GM13976 (cell line): Measurements from ENCODE around the gene N4BP2L2.

Source experiments
- DNase-seq: peaks from one replicate; pipeline ENCODE4 v3.0.0; 2012; ENCODE audit warnings: low spot score
- in situ Hi-C: fragments of 300-500 bp; cut with MboI; formaldehyde crosslinking; loops from one replicate; pipeline ENCODE4 v1.12.0; 2022; ENCODE audit warnings: low sequenced_read_pairs, mixed read lengths, inconsistent platforms; ENCODE audit not compliant: unreplicated experiment
- TF ChIP-seq, protein P1 (sequence below): IDR thresholded peaks from 2 replicates; pipeline ENCODE4 v1.5.1; 2012; ENCODE audit warnings: borderline replicate concordance, mild to moderate bottlenecking; ENCODE audit not compliant: insufficient read depth; ENCODE audit errors: extremely low read depth, missing control alignments, control extremely low read depth

Gene N4BP2L2

DNA sequence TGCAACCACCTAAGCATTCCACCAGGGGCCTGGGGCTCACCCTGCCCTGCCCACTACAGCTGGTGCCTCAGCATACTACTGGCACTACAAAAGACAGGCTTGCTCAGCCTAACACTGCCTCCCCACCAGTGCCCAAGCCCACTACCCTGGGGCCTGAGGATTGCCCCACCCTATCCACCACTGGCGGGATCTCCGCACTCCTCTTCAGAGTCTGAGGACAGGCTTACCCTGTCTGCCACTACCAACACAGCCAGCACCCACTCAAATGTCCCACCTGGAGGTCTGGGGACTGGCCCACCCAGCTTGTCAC, 83.0 kb downstream of the N4BP2L2 start:
- TF ChIP-seq, protein P1, sequence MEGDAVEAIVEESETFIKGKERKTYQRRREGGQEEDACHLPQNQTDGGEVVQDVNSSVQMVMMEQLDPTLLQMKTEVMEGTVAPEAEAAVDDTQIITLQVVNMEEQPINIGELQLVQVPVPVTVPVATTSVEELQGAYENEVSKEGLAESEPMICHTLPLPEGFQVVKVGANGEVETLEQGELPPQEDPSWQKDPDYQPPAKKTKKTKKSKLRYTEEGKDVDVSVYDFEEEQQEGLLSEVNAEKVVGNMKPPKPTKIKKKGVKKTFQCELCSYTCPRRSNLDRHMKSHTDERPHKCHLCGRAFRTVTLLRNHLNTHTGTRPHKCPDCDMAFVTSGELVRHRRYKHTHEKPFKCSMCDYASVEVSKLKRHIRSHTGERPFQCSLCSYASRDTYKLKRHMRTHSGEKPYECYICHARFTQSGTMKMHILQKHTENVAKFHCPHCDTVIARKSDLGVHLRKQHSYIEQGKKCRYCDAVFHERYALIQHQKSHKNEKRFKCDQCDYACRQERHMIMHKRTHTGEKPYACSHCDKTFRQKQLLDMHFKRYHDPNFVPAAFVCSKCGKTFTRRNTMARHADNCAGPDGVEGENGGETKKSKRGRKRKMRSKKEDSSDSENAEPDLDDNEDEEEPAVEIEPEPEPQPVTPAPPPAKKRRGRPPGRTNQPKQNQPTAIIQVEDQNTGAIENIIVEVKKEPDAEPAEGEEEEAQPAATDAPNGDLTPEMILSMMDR, result no peak
- in situ Hi-C loops, result no loop called here
- no peak for DNase-seq

DNA sequence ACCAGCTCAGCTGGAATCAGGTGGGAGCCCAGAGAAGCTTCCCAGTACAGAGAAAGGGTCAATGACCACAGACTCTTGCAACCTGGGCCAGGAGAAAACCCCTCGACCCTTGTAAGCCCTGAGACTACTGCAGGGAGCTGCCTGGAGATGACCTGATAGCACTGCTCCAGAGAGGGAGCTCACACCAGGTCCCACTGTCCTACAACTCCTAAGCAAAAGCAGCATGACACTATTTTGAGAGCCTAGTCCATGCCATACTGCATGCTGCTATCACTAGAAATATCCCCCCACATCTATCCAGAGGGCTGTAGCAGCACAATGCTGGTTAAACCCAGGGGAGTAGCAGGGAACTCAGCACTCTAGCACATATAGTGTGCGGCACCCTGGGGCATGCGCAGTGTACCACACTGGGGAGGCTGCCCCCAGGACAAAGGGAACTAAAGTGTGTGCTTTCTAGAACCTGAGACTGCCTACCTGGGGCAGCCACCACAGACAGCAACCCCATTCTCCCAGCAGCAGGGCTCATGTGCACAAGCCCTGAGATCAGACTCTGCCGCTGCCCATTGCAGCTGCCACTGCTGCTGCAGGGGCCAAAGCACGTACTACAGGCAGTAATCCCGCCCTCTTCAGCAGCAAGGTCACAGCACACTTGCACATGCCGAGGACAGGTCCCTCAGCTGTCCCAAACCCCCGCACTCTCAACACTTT, 83.6 kb downstream of the N4BP2L2 start:
- in situ Hi-C loops, result no loop called here
- no peak for DNase-seq

DNA sequence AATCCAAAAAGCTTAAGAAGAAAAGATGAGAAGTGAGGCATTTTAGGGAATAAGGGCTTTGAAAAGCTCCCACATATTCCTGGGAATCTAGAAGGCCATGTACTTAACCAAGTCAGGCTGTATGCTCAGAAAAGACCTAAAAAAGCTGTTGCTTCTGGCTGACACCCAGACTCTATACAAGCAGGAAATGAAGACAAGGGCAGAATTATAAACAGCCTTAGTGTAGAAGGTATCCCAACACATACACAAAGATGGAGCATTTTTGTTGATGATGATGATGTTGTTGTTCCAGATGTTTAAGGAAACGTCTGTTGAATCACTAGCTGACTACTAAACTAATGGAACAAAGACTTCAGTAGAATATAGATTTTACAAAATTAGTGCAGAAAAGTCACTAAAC, 84.6 kb downstream of the N4BP2L2 start:
- in situ Hi-C loops, result no loop called here
- no peak for DNase-seq
- TF ChIP-seq, protein P1, result no peak

More for the DNA sequence above, 83.6 kb downstream of the N4BP2L2 start:
- TF ChIP-seq, protein P1, result no peak

DNA sequence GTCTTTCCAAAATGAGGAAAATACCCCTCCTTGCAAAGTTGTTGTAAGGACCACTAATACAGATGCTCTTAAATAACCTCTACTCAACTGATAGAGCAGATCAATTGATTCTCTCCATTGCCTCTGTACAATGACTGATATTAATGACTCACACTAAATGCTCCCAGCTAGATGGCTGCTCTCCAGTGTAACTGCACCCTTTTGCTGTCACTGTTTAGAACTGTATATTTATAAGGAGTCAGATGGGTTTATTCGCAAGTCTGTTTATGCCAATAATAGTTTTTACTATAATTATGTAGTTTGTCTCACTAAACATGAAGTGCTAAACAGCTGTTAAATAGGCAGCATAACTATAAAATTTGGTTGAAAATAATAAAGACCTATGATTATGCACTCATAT, 89.6 kb downstream of the N4BP2L2 start:
- TF ChIP-seq, protein P1, result no peak
- in situ Hi-C loops, result no loop called here
- no peak for DNase-seq

DNA sequence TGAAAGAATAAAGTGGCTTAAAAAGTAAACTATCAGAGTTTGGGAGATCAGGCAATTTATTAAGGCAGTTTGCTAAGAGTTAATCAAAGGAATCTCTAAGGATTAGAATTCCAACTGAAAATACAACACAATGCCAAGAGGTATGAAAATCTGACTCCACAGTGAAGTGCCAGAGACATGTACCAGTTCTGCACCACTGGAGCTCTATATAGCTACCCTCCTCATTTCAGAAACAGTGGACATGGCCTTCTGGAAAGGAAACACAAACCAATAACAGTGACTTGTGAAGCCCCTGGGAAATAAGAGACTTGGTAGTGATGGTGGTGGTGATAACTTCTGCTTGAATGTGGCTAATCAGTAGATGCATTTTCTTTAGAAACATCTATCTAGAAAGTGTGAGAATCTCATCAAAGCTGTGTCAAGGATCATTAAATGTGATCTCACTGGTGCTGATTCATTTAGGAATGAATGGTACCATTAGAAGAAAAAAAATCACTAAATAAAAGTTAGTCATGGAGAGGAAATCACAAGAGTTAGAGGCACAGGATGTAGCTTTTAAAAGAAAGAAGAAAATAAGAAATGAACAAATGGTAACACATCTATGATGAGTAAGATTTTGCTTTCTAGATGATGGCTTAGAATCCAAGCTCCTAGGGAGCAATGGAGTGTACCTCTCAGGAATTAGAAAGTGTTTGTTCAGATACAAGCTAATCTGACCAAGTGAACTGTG, 90.5 kb downstream of the N4BP2L2 start:
- TF ChIP-seq, protein P1, result no peak
- in situ Hi-C loops, result no loop called here

DNA sequence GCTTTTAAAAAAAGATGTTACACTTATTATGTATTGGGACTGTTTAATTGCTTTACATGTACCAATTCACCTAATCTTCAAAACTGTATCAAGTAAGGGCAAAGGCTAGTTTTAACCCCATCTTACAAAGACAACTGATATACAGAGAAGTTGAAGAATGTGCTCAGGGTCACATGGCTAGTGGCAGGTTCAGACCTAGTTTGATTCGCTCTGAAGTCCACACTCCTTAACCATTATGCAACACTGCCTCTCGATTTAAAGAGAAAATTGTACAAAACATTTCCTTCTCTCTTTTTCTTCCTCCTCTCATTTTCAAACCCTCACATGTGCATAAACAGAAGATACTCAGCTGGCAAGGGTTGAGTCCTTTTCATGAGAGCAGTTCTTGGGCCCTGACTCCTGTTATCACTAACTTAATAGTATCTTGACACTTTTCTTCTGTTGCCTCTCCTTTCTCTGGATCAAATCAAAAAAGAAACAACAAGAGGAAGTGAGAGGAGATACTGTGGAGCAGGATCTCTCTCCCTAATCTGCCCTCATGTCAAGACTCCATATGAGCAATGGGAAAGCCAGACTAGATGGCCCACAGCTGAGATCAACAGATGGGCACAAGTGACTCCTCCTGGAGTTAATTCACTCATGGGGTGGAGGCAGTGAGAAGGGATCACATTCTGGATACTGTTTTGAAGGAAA, 91.7 kb downstream of the N4BP2L2 start:
- DNase-seq, result no peak
- in situ Hi-C loops, result no loop called here
- TF ChIP-seq, protein P1, result no peak

More for the DNA sequence above, 90.5 kb downstream of the N4BP2L2 start:
- DNase-seq, result no peak
